ENCODE results near the gene MSANTD2.

The MSANTD2 gene

GRCh38 chr11:124738713-124739478, 61.3 kb downstream of the MSANTD2 start:
- H3K4me3 ChIP-seq (ENCODE audit: low read depth, low read length), result no peak overlapping the region
- no peak for TF ChIP-seq CTCF (IDR thresholded peaks at IDR 0.05; ENCODE audit: insufficient read depth, low read depth, low read length, missing control alignments)
- no peak for DNase-seq (ENCODE audit: low read depth)

- H3K4me3 ChIP-seq (ENCODE audit: low read depth, low read length), result no peak overlapping the region
- DNase-seq (ENCODE audit: low read depth), result no peak
- no peak for TF ChIP-seq CTCF (IDR thresholded peaks at IDR 0.05; ENCODE audit: insufficient read depth, low read depth, low read length, missing control alignments)
Measured at GRCh38 chr11:124737638-124738305, 62.4 kb downstream of the MSANTD2 start.

- no peak overlapping the region for H3K4me3 ChIP-seq (ENCODE audit: low read depth, low read length)
- no peak for DNase-seq (ENCODE audit: low read depth)
- TF ChIP-seq CTCF (IDR thresholded peaks at IDR 0.05; ENCODE audit: insufficient read depth, low read depth, low read length, missing control alignments), result no peak
Measured at GRCh38 chr11:124736736-124737135, 63.5 kb downstream of the MSANTD2 start.

GRCh38 chr11:124732230-124732629, 68.0 kb downstream of the MSANTD2 start:
- H3K4me3 ChIP-seq (ENCODE audit: low read depth, low read length), result no peak overlapping the region
- no peak for TF ChIP-seq CTCF (IDR thresholded peaks at IDR 0.05; ENCODE audit: insufficient read depth, low read depth, low read length, missing control alignments)
- DNase-seq (ENCODE audit: low read depth), result no peak

GRCh38 chr11:124729571-124729970, 70.6 kb downstream of the MSANTD2 start:
- no peak for DNase-seq (ENCODE audit: low read depth)

GRCh38 chr11:124728134-124728533, 72.1 kb downstream of the MSANTD2 start:
- no peak for TF ChIP-seq CTCF (IDR thresholded peaks at IDR 0.05; ENCODE audit: insufficient read depth, low read depth, low read length, missing control alignments)
- H3K4me3 ChIP-seq (ENCODE audit: low read depth, low read length), result no peak overlapping the region
- no peak for DNase-seq (ENCODE audit: low read depth)

More at GRCh38 chr11:124729571-124729970, 70.6 kb downstream of the MSANTD2 start:
- no peak for TF ChIP-seq CTCF (IDR thresholded peaks at IDR 0.05; ENCODE audit: insufficient read depth, low read depth, low read length, missing control alignments)
- no peak overlapping the region for H3K4me3 ChIP-seq (ENCODE audit: low read depth, low read length)
